Stimulated activated CD4-positive, alpha-beta T cell treated with anti-CD3 and anti-CD28 coated beads, Interleukin-2, amount 100 ng/mL, for 48 hours (primary cell): Measurements from ENCODE around the gene GAGE1.
A peak's percentile ranks its signal among the peaks of the same experiment; 100 is the strongest.
"Not testable (repeated sequence)": the region's sequence is repeated elsewhere in the genome, so short reads cannot be mapped to it uniquely, and the experiment has no call there.

Experiments
- DNase-seq, 2 donors: peaks; one replicate each; pipeline ENCODE4 v3.0.0-alpha.2; 2020

Gene GAGE1, protein sequence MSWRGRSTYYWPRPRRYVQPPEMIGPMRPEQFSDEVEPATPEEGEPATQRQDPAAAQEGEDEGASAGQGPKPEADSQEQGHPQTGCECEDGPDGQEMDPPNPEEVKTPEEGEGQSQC

GRCh38 chrX:49598720-49599119, at the start of gene GAGE1:
Gene GAGE1, plus strand, starts transcription at chrX:49599020. Its CDS starts 1,155 bp downstream, at chrX:49600175.
- not testable (repeated sequence) for DNase-seq

DNA sequence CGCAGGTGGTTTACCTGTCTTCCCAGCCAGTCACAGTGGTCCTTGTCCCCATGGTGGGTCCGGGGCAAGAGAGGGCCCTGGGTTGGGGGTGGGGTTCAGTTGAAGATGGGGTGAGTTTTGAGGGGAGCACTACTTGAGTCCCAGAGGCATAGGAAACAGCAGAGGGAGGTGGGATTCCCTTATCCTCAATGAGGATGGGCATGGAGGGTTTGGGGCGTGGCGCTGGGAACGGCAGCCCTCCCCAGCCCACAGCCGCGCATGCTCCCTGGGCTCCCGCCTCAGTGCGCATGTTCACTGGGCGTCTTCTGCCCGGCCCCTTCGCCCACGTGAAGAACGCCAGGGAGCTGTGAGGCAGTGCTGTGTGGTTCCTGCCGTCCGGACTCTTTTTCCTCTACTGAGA, 47.8 kb upstream of the GAGE1 start, which contains the start of gene GAGE12E:
GAGE12E (plus strand) TSS at position 301 of the 400 bp plus-strand sequence. CDS start 1,155 bp downstream, outside the sequence.
- DNase-seq: not testable (repeated sequence)

DNA sequence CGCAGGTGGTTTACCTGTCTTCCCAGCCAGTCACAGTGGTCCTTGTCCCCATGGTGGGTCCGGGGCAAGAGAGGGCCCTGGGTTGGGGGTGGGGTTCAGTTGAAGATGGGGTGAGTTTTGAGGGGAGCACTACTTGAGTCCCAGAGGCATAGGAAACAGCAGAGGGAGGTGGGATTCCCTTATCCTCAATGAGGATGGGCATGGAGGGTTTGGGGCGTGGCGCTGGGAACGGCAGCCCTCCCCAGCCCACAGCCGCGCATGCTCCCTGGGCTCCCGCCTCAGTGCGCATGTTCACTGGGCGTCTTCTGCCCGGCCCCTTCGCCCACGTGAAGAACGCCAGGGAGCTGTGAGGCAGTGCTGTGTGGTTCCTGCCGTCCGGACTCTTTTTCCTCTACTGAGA, 38.3 kb upstream of the GAGE1 start, which contains the start of gene GAGE12F:
GAGE12F (plus strand) TSS at position 301 of the 400 bp plus-strand sequence. CDS start 1,155 bp downstream, outside the sequence.
- not testable (repeated sequence) for DNase-seq

DNA sequence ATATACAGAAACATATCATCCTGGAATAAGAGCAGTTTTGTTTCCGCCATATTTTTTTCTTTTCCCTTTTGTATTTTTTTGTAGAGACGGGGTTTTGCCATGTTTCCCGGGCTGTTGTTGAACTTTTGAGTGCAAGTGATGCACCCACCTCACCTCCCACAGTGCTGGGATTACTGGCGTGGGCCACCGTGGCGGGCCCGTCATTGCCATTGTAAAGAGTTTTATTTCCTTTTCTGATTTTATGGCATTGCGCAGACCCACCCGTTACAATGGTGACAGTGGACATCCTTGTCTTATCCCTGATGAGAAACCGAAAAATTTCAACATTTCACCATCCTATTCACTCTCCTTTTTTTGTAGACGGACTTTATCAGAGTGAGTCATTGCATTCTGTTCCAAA, 30.1 kb upstream of the GAGE1 start:
- not testable (repeated sequence) for DNase-seq

DNA sequence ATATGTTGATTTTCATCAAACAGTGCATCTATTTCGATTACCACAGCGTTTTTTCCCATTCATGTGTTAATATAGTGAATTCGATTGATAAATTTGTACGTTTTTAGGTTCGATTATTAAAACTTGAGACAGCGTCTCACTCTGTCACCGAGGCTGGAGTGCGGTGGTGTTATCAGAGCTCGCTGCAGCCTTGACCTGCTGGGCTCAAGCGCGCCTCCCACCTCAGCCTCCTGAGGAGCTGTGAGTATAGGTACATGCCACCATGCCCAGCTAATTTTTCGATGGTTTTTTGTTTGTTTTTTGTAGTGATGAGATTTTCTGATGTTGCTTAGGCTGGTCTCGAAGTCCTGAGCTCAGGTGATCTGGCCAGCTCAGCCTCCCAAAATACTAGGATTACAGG, 29.7 kb upstream of the GAGE1 start:
- DNase-seq: not testable (repeated sequence)

- not testable (repeated sequence) for DNase-seq
Observed at GRCh38 chrX:49570100-49570499, 28.7 kb upstream of the GAGE1 start, which contains the start of gene GAGE12G. Gene GAGE12G, plus strand, starts transcription at chrX:49570400. Its CDS starts 1,155 bp downstream, at chrX:49571555.

GRCh38 chrX:49579649-49580048, 19.2 kb upstream of the GAGE1 start, which contains the start of gene GAGE12H:
Gene GAGE12H, plus strand, starts transcription at chrX:49579949. Its CDS starts 1,155 bp downstream, at chrX:49581104.
- not testable (repeated sequence) for DNase-seq

DNA sequence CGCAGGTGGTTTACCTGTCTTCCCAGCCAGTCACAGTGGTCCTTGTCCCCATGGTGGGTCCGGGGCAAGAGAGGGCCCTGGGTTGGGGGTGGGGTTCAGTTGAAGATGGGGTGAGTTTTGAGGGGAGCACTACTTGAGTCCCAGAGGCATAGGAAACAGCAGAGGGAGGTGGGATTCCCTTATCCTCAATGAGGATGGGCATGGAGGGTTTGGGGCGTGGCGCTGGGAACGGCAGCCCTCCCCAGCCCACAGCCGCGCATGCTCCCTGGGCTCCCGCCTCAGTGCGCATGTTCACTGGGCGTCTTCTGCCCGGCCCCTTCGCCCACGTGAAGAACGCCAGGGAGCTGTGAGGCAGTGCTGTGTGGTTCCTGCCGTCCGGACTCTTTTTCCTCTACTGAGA, 9.6 kb upstream of the GAGE1 start, which contains the start of gene GAGE2A:
GAGE2A (plus strand) TSS at position 301 of the 400 bp plus-strand sequence. CDS start 1,155 bp downstream, outside the sequence.
- DNase-seq: not testable (repeated sequence)

DNA sequence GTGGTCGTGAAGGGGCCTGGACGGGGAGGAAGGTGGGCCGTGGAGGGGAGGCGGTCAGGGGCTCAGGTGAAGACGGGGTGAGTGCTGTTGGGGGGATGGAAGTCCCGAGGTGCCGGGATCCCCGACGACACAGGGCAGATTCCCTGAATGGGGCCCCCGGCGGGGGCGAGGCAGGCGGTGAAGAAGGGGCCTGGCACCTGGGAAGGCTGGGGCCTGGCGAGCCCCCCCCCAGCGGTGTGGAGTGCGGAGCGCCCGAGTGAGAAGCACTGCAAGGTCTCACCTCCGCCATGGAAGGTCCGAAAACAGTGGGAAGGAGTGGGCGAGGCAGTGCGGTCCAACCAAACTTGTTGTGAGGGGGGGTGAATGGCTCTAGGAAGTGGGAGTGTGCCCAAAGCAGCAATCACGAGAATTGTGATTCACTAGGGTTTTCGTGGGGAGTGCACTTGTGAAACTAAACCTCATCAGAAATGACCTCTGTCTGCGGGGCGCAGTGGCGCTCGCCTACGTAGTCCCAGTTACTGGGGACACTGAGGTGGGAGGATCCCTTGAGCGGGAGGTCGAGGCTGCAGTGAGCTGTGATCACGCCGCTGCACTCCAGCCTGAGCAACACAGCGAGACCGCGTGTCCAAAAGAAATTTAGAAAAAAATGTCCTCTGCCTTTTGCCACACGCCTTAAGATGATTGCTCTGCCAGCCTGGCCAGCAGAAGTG, 8.9 kb upstream of the GAGE1 start:
- not testable (repeated sequence) for DNase-seq

DNA sequence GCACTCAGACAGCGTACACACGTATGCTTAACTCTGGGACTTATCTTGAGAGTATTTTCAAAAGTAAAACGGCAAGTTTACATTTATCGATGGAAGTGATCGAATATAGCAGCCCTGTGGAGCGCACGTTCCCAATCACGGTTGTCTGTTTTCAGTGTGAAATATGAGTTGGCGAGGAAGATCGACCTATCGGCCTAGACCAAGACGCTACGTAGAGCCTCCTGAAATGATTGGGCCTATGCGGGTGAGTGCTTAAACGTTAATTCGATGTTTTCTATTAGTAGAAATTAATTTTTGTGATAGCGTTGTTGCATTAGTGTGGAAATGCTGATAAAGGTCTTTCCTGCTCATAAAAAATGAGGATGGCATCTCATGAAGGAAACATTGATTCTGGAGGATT, 8.3 kb upstream of the GAGE1 start:
- not testable (repeated sequence) for DNase-seq

DNA sequence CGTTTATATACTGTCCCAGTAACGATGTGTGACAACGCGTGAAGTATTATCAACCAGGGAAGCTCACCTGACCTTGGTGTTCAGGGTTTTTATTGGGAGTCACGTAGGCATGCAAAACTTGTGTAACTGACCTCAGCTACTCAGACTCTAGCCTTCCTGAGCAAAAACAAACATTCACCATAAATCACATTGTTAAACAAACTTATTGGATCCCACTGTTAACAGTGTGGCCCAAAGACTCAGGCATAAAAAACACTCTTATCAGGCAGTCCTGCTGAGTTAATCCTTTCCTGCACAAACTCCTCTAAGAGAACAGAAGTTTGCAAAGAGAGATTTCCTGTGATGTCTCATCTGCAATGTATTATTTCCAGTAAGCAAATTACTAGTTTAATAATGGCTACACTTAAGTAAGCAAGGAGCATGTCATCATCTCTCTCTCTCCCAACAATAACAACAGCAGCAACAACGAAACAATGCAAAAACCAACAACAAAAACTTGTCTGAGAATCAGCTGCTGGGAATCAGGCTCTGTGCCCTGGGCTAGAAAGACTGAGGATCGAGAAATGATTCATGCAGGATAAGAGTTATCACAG, 12.0 kb downstream of the GAGE1 start:
- no peak for DNase-seq

DNA sequence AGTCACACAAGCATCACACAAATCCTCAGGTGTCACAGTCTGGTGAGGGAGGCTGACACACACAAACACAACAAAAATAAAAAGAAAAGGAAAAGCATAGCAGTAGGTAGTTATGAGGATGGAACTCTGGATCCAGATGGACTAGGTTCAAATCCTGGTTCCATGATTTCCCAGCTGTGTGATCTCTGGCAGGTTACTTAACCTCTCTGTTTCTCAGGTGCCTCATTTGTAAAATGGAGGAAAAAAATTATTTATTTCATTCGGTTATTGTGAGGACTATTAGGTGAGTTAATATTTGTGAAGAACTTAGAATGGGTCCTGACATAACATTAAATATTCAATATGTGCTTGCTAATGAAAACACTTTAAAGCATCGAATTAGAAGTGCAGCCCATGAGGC, 19.8 kb downstream of the GAGE1 start:
- no peak for DNase-seq

GRCh38 chrX:49627086-49627777, 28.4 kb downstream of the GAGE1 start:
- peak; percentile 3 to 23 for DNase-seq

DNA sequence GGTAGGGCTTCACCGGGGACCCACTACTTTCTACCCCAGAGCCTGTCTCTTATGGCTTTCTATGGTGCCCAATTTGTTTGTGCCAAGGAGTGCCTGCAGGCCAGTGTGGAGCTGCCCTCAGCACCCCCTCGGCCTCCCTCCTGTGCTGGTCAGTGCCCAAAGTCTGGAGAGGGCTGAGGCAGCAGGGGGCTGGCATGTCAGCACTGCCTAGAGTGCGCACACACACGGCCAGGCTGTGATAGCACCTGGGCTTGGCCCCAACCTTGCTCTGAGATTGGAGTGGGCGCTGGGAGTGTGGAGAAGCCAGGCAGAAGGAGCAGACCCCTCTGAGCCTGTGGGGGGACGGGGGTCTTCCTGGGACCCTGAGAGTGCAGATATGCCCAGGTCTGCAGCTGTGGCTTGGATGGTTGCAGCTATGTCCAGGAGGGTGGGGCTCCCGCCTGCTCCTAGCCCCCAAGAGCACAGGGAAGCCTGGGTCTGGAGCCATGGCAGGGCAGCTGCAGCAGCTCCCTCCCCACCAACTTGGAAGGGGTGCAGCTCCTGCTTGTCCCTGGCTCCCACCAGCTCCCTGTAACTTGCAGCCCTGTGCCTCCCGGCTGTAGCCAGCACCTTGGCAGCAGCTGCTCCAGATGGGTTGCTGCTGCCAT, 46.3 kb downstream of the GAGE1 start:
- DNase-seq: no peak

DNA sequence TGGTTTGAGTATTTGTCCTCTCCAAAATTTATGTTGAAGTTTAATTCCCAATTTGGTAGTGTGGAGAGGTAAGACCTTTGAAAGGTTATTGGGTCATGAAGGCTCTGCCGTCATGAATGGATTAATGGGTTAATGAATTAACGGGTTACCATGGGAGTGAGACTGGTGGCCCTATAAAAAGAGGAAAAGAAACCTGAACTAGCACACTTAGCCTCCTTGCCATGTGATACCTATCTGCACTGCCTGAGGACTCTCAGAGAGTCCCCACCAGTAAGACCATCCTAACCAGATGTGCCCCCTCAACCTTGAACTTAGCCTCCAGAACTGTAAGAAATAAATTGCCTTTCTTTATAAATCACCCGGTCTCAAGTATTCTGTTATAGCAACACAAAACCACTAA, 57.7 kb downstream of the GAGE1 start:
- DNase-seq: no peak
